Stimulated activated memory B cell treated with anti-CD40 and anti-IgM and Interleukin-4, amounts not matched to agents 10 μg/mL and 1 μg/mL and 100 μg/mL, for 72 hours (primary cell): ENCODE results near the gene SGF29.
"Not testable (repeated sequence)": the region's sequence is repeated elsewhere in the genome, so short reads cannot be mapped to it uniquely, and the experiment has no call there.

ENCODE experiments used
- ATAC-seq: fragments of 150-1000 bp; cut with Tn5 transposase; 2 replicates; pipeline ENCODE4 v1.10.0; 2021
- H3K27ac Mint-ChIP-seq: one replicate; pipeline ENCODE4 v1.8.0; 2022; ENCODE audit warnings: mild to moderate bottlenecking, mixed read lengths
- H3K27me3 Mint-ChIP-seq: one replicate; pipeline ENCODE4 v1.8.0; 2022; ENCODE audit warnings: mixed read lengths
- H3K36me3 Mint-ChIP-seq: one replicate; pipeline ENCODE4 v1.8.0; 2022; ENCODE audit warnings: mixed read lengths
- H3K4me1 Mint-ChIP-seq: one replicate; pipeline ENCODE4 v1.8.0; 2022; ENCODE audit warnings: mixed read lengths
- H3K4me3 Mint-ChIP-seq: one replicate; pipeline ENCODE4 v1.8.0; 2022; ENCODE audit warnings: mild to moderate bottlenecking, moderate library complexity, mixed read lengths
- H3K9me3 Mint-ChIP-seq: one replicate; pipeline ENCODE4 v1.8.0; 2022; ENCODE audit warnings: mixed read lengths

Gene SGF29

GRCh38 chr16:28621481-28622155 is 67.9 kb downstream of the SGF29 start:
- peaks cover 9% of the 10 kb centered on the region for H3K27me3 Mint-ChIP-seq
- H3K4me3 Mint-ChIP-seq = no peak overlapping the region
- H3K4me1 Mint-ChIP-seq = peaks cover 39% of the 10 kb centered on the region
- peaks cover 8% of the 10 kb centered on the region for H3K36me3 Mint-ChIP-seq
- no peak overlapping the region for H3K27ac Mint-ChIP-seq
- no peak for ATAC-seq
- H3K9me3 Mint-ChIP-seq = no peaks in the 10 kb centered on the region

- H3K27me3 Mint-ChIP-seq, H3K36me3 Mint-ChIP-seq, H3K9me3 Mint-ChIP-seq: not testable (repeated sequence)
- Mint-ChIP-seq H3K4me3 (peak overlapping the region; percentile 77), H3K4me1 (peaks cover 33% of the 10 kb centered on the region), H3K27ac (peak overlapping the region; percentile 61)
- ATAC-seq = peak; percentile 21
Measured at GRCh38 chr16:28622532-28623171, 68.9 kb downstream of the SGF29 start.

GRCh38 chr16:28623172-28623711 is 69.5 kb downstream of the SGF29 start:
- Mint-ChIP-seq H3K9me3 (no peaks in the 10 kb centered on the region), H3K27ac (peak overlapping the region; percentile 61), H3K4me3 (peak overlapping the region; percentile 77), H3K27me3 (peaks cover 9% of the 10 kb centered on the region), H3K36me3 (no peaks in the 10 kb centered on the region), H3K4me1 (peaks cover 27% of the 10 kb centered on the region)
- peak; percentile 94 for ATAC-seq

DNA sequence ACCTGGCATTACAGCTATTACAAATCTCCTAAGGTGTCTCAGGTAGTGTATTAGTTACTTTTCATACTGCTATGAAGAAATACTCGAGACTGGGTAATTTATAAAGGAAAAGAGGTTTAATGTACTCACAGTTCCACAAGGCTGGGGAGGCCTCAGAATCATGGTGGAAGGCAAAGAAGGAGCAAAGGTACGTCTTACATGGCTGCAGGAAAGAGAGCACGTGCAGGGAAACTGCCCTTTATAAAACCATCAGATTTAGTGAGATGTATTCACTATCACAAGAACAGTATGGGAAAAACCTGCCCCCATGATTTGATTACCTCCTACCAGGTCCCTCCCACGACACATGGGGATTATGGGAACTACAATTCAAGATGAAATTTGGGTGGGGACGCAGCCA is 77.2 kb downstream of the SGF29 start:
- not testable (repeated sequence) for ATAC-seq, H3K36me3 Mint-ChIP-seq, H3K4me1 Mint-ChIP-seq

GRCh38 chr16:28636093-28636823 is 82.5 kb downstream of the SGF29 start:
- H3K27me3 Mint-ChIP-seq = not testable (repeated sequence)

More for the DNA sequence above, 77.2 kb downstream of the SGF29 start:
- not testable (repeated sequence) for H3K27me3 Mint-ChIP-seq, H3K27ac Mint-ChIP-seq, H3K9me3 Mint-ChIP-seq, H3K4me3 Mint-ChIP-seq

GRCh38 chr16:28637765-28638164 is 84.0 kb downstream of the SGF29 start, which contains the start of gene NPIPB8:
Gene NPIPB8 (plus strand): TSS chr16:28638065. CDS start chr16:28638361, 296 bp downstream.
- H3K27me3 Mint-ChIP-seq, ATAC-seq, H3K4me1 Mint-ChIP-seq, H3K36me3 Mint-ChIP-seq, H3K4me3 Mint-ChIP-seq, H3K9me3 Mint-ChIP-seq, H3K27ac Mint-ChIP-seq: not testable (repeated sequence)

More at GRCh38 chr16:28636093-28636823, 82.5 kb downstream of the SGF29 start:
- not testable (repeated sequence) for H3K4me1 Mint-ChIP-seq, H3K27ac Mint-ChIP-seq, H3K4me3 Mint-ChIP-seq, H3K36me3 Mint-ChIP-seq, H3K9me3 Mint-ChIP-seq, ATAC-seq

DNA sequence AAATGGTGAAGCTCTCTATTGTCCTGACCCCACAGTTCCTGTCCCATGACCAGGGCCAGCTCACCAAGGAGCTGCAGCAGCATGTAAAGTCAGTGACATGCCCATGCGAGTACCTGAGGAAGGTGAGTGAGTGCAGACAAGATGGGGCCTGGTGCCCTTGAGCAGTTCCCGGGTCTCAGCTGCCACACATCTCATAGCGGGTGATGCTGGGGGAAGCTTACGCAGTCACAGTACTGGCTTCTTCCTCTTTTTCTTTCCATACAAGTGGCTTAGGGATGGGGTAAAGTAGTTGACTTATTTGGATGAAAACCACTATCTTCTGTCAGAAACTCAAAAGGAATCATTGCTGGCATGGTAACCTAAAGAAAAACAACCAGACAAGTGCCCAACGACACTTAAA is 84.6 kb downstream of the SGF29 start:
- not testable (repeated sequence) for H3K27ac Mint-ChIP-seq, H3K4me3 Mint-ChIP-seq, H3K36me3 Mint-ChIP-seq, H3K27me3 Mint-ChIP-seq, H3K4me1 Mint-ChIP-seq, H3K9me3 Mint-ChIP-seq, ATAC-seq

- not testable (repeated sequence) for H3K27me3 Mint-ChIP-seq, H3K9me3 Mint-ChIP-seq, H3K36me3 Mint-ChIP-seq, ATAC-seq, H3K4me1 Mint-ChIP-seq, H3K4me3 Mint-ChIP-seq
- peak overlapping the region; percentile 22 for H3K27ac Mint-ChIP-seq
Measured at GRCh38 chr16:28639959-28640358, 86.2 kb downstream of the SGF29 start.
